Body of pancreas (tissue), 4 donors: ENCODE results near the gene CDKL1. TPM values are rescaled to one million over a fixed set of nuclear protein-coding genes. Genes with fewer than 3 reads are reported as not detected.

ENCODE experiments used
- ATAC-seq: fragments of 150-250 bp; one replicate; pipeline ENCODE4 v1.9.1; 2016
- DNase-seq, 4 donors: peaks; one replicate each; pipeline ENCODE4 v3.0.0-alpha.2; 2019
- H3K27ac ChIP-seq, 4 donors: fragments of 200-600 bp; sonication (generic); 1 replicate in 3 of 4; 2 replicates in 1 of 4; pipeline versions ENCODE4 v1.5.1 to v1.6.1; 2016 to 2019; ENCODE audit warnings: mild to moderate bottlenecking in 1 of 4, mixed read lengths in 1 of 4, moderate library complexity in 1 of 4
- H3K27me3 ChIP-seq, 2 donors: fragments of 200-600 bp; sonication (generic); one replicate each; pipeline ENCODE4 v1.6.0; 2016; ENCODE audit warnings: mild to moderate bottlenecking in 1 of 2
- H3K36me3 ChIP-seq, 2 donors: fragments of 200-600 bp; sonication (generic); replicated peaks in 1 of 2; 2 replicates each; pipeline ENCODE4 v1.5.1; 2016; ENCODE audit warnings: low read depth in 2 of 2; ENCODE audit not compliant: insufficient read depth in 1 of 2
- H3K4me1 ChIP-seq: fragments of 200-600 bp; sonication (generic); one replicate; pipeline ENCODE4 v1.6.0; 2016
- H3K4me3 ChIP-seq, 2 donors: fragments of 200-600 bp; sonication (generic); 1 replicate in 1 of 2; 2 replicates in 1 of 2; pipeline ENCODE4 v1.5.1; 2016 to 2019
- H3K9me3 ChIP-seq, 3 donors: fragments of 200-600 bp; sonication (generic); 1 replicate in 2 of 3; 2 replicates in 1 of 3; pipeline ENCODE4 v1.5.1; 2016
- CTCF ChIP-seq, 7 experiments: fragments of 450-650 bp in 4 of 7; fragments of 200-600 bp in 3 of 7; sonication (generic) in 3 of 7; IDR thresholded peaks; one replicate each; pipeline ENCODE4 v1.5.1; 2016 to 2019; ENCODE audit warnings: antibody characterized with exemption in 7 of 7
- POLR2A ChIP-seq, 3 donors: fragments of 450-650 bp; IDR thresholded peaks; one replicate each; pipeline ENCODE4 v1.6.1; 2016; ENCODE audit warnings: antibody characterized with exemption in 3 of 3, mild to moderate bottlenecking in 2 of 3
- WGBS, 2 donors: methylation state at CpG; one replicate each; pipeline ENCODE4 v1.1.5; 2017; 5-methylcytosine and 5-hydroxymethylcytosine counted together
- intact Hi-C: fragments of 100-400 bp; cut with DNase I; formaldehyde crosslinking; loops from one replicate; pipeline ENCODE4 v1.15.1; 2023
- total RNA-seq, 2 donors: library from RNA; depleted of rRNA; stranded (reverse); fragments of >200 nt; gene quantifications; one replicate each; pipeline ENCODE4 v1.1.0, GENCODE V29; 2016

The CDKL1 gene
- total RNA-seq, 2 donors from 2014 or later, result 6.2 to 7.3 TPM

- TF ChIP-seq CTCF (IDR thresholded peaks at IDR 0.05) (no peak), POLR2A (IDR thresholded peaks at IDR 0.05) (no peak)
Observed at GRCh38 chr14:50377550-50378085, 19.1 kb downstream of the CDKL1 start.

GRCh38 chr14:50375760-50376159, 20.9 kb downstream of the CDKL1 start:
- ATAC-seq, result no peak
- 96 to 97% methylated on average over 5 of the region's 5 CpGs for WGBS, 2 donors
- TF ChIP-seq POLR2A (IDR thresholded peaks at IDR 0.05), result no peak
- no peak for TF ChIP-seq CTCF (IDR thresholded peaks at IDR 0.05)

More at GRCh38 chr14:50377550-50378085, 19.1 kb downstream of the CDKL1 start:
- Histone ChIP-seq H3K9me3 (no peaks in the 10 kb centered on the region), H3K27me3 (no peaks in the 10 kb centered on the region), H3K4me1 (peaks cover 16% of the 10 kb centered on the region), H3K4me3 (no peak overlapping the region), H3K36me3 (no peaks in the 10 kb centered on the region), H3K27ac (no peak overlapping the region)
- intact Hi-C loops, result no loop called here
- 57 to 68% methylated on average over 4 of the region's 4 CpGs for WGBS, 2 donors
- DNase-seq (no peak), ATAC-seq (peak; percentile 42)

GRCh38 chr14:50373959-50374358, 22.7 kb downstream of the CDKL1 start:
- H3K4me1 ChIP-seq, result no peaks in the 10 kb centered on the region
- H3K4me3 ChIP-seq, result no peak overlapping the region
- H3K27ac ChIP-seq, result no peak overlapping the region
- intact Hi-C loops, result no loop called here
- H3K9me3 ChIP-seq, result no peaks in the 10 kb centered on the region
- no peaks in the 10 kb centered on the region for H3K27me3 ChIP-seq
- no peaks in the 10 kb centered on the region for H3K36me3 ChIP-seq
- 79 to 96% methylated on average over 3 of the region's 3 CpGs for WGBS, 2 donors
- no peak for TF ChIP-seq POLR2A (IDR thresholded peaks at IDR 0.05)
- no peak for TF ChIP-seq CTCF (IDR thresholded peaks at IDR 0.05)
- DNase-seq (no peak), ATAC-seq (no peak)

More at GRCh38 chr14:50375760-50376159, 20.9 kb downstream of the CDKL1 start:
- Histone ChIP-seq H3K9me3 (no peaks in the 10 kb centered on the region), H3K27me3 (no peaks in the 10 kb centered on the region), H3K36me3 (no peaks in the 10 kb centered on the region), H3K4me1 (no peaks in the 10 kb centered on the region), H3K27ac (no peak overlapping the region), H3K4me3 (no peak overlapping the region)
- DNase-seq, result no peak
- intact Hi-C loops, result no loop called here

GRCh38 chr14:50371546-50371945, 25.1 kb downstream of the CDKL1 start:
- intact Hi-C loops, result no loop called here
- DNase-seq (no peak), ATAC-seq (no peak)
- Histone ChIP-seq H3K27me3 (no peaks in the 10 kb centered on the region), H3K27ac (no peak overlapping the region), H3K4me3 (no peak overlapping the region), H3K9me3 (no peaks in the 10 kb centered on the region), H3K36me3 (no peaks in the 10 kb centered on the region), H3K4me1 (peaks cover 4% of the 10 kb centered on the region)
- TF ChIP-seq CTCF (IDR thresholded peaks at IDR 0.05) (no peak), POLR2A (IDR thresholded peaks at IDR 0.05) (no peak)
- 89% methylated on average over 4 of the region's 4 CpGs; no CpG with 5 or more reads in 1 of the 2 donors for WGBS, 2 donors

- no peaks in the 10 kb centered on the region for H3K9me3 ChIP-seq
- no peak for ATAC-seq
- DNase-seq, result no peak
- H3K27me3 ChIP-seq, result no peaks in the 10 kb centered on the region
- intact Hi-C loops, result no loop called here
- no peak overlapping the region for H3K4me3 ChIP-seq
- 91 to 94% methylated on average over 4 of the region's 4 CpGs for whole genome bisulfite sequencing, 2 donors
- TF ChIP-seq POLR2A (IDR thresholded peaks at IDR 0.05), result no peak
- no peak for TF ChIP-seq CTCF (IDR thresholded peaks at IDR 0.05)
- no peaks in the 10 kb centered on the region for H3K36me3 ChIP-seq
- peaks cover 29% of the 10 kb centered on the region for H3K4me1 ChIP-seq
- no peak overlapping the region for H3K27ac ChIP-seq
Observed at GRCh38 chr14:50366589-50366988, 30.1 kb downstream of the CDKL1 start.
